Hematopoietic multipotent progenitor cell (in vitro differentiated cells): ENCODE results near the gene TRMT61A. TPM values are rescaled to one million over a fixed set of nuclear protein-coding genes. Genes with fewer than 3 reads are reported as not detected.
"Not testable (repeated sequence)": the region's sequence is repeated elsewhere in the genome, so short reads cannot be mapped to it uniquely, and the experiment has no call there.

Experiments used
- DNase-seq, 3 donors: peaks; one replicate each; pipeline ENCODE4 v3.0.0-alpha.2; 2011 to 2015; ENCODE audit warnings: low read depth in 2 of 3, low spot score in 2 of 3
- total RNA-seq: library from RNA; depleted of rRNA; stranded (reverse); fragments of >200 nt; gene quantifications from one replicate; pipeline ENCODE4 v1.2.3, GENCODE V29; 2012

TRMT61A gene
- total RNA-seq, 1 donor = 15.3 TPM

- peak in 1 of 3 donors; percentile 27 for DNase-seq
These were observed 6.9 kb upstream of the TRMT61A start for GRCh38 chr14:103521951-103522563.

DNA sequence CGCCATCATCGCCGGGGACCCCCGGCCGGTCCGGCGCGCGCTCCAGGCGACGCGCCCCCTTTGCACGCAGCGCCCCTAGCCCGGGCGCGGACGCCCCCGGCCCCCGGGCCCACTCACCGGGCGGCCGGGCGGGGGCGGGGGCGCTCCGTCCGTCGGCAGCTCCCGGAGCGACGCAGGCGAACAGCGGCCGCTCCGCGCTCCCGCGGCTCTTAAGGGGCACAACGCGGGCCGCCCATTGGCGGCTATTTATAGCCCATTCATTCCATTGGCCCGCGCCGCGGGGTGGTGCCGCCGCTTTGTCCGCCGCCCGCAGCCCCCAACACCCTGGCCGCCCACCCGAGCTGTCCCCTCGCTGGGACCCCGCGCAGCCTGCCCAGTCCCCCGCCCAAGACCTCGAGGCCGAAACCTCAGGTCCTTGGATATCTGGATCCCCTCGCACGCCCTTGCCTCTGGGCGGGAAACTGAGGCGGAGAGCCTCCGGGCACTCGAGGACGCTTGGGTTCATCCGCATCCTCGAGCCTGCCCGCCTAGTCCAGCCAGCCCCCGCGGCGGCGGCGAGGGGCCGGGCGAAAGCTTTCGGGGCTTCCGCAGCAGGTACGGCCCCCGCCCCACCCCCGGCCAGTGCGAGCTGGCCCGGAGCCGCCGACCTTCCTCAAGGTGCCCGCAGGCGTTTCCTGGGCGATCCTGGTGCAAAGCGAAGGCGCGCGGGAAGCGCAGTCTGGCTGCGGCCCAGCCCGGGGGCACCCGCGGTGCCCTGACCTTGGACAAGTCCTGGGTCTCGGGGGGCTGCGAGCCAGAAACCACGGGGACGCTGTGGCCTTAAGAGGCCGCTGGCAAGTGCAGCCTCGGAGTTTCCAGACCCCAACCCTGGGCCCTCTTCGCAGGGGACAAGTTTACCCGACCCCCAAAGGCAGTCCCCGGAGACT, 6.1 kb upstream of the TRMT61A start, which contains the start of gene CKB:
CKB (minus strand) TSS at position 182 of the 926 bp plus-strand sequence. CDS start 337 bp downstream, outside the sequence.
- peak in 2 of 3 donors; percentile 51 to 65 for DNase-seq

DNA sequence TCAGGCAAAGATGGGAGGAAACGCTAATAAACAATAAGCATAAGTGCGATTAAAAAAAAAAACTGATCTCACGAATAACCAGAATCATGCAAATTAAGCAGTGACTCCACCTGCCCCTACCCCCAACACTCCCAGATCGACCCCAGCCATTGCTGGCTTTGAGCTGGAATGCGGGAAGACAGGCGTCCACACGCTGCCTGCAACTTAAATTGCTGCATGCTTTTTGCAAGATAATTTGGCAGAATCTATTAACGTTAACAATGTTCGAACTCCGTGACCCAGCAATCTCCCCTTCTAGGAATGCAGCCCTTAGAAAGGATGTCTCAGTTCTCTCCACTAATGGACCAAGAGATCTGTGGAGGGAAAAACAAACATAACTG, 5.4 kb upstream of the TRMT61A start:
- DNase-seq = no peak

DNA sequence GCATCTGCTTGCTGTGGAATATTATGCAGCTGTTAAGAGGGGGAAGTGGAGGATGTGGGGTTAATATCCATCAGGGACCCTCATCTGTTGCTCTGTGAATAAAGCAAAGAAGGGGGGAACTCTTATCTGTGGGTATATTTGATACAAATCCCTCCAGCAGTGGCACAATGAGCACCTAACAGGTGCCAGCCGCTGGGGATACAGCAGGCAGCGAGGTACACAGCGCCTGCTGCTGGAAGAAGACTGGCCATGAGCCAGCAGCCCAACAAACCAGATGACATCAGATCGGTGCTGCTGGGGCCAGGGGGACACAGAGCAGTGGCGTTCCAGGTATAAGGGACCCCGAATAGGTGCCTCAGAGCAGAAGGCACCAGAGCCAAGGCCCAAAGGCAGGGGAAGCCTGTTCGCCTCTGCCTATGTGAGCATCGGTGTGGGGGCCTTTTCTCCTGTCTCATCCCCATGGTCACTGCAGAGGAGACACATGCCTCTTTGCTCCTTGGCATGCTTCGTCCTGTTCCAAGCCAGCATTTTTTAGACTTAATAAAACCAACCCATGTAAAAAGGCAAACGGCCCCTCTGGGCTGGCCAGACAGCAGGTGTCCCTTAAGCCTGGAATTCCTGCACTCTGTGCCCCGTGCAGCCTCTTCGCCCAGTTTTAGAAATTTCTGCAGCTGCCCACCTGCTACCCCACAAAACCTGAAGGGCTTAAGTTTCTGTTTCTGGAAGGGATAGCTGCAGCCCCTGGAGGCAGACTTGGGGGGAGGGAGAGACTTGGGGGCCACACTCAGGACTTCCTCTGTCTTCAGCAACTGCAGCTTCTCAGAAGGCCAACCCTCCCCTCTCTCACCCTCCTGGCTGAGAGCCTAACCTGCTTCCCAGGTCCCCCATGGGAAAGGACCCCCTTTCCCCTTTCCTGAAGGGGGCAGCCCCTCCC, 4.7 kb upstream of the TRMT61A start:
- DNase-seq = no peak

- not testable (repeated sequence) for DNase-seq
These were observed 3.4 kb upstream of the TRMT61A start for GRCh38 chr14:103525430-103526246.

DNA sequence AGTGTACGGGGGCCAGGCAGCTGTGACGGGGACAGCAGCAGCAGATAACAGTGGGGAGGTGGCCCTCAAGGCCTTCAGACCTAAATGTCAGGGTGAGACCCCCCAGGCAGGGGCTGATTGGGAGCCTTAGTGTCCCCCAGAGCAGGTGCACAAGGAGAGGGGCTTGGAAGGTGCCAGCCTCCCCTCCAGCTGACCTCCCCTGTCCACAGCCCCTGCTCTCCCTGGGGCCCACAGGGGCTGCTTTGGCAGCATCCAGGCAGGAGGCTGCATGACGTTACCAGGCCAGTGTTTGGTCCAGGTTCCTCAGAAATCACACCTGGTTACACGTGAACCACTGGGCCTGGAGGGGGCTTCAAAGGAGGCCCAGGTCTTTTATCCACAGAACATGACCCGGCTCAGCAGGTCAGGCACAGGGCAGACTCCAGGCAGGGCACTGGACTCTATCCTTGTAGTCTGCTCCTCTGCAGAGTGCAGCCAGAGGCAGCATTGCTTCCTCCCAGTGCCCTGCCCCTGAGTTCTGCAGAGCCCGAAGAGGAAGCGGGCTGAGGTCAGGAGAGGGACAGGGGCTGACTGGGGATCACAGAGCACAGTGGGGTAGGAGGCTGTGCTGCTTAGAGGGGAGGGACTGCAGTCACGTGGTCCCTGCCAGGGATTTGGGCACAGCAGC, 2.6 kb upstream of the TRMT61A start:
- no peak for DNase-seq

DNA sequence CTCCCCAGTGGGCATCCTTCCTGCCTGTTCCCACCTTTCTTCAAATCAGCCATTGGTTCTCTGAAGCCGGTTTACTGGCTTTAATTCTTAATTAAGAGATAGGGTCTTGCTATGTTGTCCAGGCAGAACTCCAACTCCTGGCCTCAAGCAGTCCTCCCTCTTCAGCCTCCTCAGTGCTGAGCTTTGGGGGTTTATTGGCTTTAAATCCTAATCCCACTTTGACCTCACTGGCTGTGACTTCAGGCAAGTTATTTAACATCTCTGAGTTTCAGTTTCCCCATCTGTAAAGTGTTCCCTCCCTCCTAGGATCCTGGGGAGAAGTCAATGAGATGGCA, 2.1 kb upstream of the TRMT61A start:
- DNase-seq = no peak

DNA sequence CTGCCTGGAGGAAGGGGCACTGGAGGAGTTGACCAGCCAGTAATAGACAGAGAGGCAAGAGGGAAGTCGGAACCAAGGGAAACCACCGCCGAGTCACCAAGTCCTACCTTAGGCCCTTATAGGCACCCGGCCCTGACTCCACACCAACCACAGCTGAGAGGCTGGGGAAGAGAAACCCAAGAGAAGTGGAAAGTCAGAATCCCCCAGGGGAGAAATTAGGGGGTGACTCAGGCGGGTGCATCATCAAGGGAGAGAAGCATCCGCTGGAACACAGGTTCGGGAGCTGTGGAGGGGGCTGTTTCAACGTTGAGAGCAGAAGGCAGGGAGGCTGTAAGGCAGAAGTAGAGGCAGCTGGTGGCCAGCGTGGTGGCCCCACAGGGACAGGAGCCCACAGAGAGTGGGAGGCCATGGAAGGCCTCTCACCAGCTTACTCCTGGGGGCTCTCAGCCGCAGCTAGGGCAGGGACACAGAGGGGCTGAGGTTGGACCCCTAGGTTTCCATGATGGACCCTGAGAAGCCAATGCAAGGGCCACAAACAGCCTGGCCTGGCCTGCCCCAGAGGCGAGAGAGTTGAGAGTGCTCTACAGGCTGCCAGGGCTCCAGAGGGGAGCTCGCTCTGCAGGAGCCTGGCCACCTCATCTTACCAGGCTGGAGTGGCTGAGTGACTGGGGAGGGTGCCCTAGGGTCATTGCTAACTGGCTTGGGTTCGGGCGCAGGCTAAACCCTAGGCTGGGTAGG, 1.4 kb upstream of the TRMT61A start:
- DNase-seq = peak in 1 of 3 donors; percentile 28

- DNase-seq = no peak
These were observed 830 bp upstream of the TRMT61A start for GRCh38 chr14:103528146-103528586.

DNA sequence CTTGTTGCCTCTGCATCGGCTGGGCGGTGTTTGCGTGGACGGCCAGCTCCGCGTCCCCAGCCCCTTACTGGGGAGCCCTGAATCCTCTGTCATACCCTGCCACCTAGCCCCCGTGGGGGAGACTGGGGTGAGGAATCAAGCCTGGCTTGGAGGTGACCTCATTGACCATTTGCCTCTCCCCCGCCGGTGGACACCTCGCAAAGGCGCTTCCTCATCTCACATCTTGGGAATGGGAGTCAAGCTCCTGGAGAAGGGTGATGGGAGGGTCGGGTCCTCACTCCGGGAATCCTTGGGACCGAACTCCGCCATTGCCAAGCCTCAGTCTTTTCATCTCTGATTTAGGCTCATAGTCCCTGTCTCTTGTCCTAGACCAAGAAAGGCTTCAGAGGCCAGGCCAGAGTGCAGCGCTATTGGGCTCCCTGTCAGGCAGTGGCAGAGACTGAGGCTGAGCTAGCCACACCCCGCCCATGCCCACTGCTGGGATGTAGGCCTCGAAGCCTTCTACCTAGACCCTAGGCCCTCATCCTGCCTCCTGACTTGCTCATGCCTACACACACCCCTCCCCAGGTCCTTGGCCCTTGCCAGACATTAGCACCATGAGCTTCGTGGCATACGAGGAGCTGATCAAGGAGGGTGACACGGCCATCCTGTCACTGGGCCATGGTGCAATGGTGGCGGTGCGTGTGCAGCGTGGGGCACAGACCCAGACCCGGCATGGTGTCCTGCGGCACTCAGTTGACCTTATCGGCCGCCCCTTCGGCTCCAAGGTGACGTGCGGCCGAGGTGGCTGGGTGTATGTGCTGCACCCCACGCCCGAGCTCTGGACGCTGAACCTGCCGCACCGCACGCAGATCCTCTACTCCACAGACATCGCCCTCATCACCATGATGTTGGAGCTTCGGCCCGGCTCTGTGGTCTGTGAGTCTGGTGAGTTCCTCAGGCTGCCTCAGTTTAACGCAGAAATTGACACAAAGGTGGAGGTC, 678 bp downstream of the TRMT61A start:
- no peak for DNase-seq

GRCh38 chr14:103530390-103530789, 1.4 kb downstream of the TRMT61A start:
- DNase-seq = peak in 1 of 3 donors; percentile 26

DNA sequence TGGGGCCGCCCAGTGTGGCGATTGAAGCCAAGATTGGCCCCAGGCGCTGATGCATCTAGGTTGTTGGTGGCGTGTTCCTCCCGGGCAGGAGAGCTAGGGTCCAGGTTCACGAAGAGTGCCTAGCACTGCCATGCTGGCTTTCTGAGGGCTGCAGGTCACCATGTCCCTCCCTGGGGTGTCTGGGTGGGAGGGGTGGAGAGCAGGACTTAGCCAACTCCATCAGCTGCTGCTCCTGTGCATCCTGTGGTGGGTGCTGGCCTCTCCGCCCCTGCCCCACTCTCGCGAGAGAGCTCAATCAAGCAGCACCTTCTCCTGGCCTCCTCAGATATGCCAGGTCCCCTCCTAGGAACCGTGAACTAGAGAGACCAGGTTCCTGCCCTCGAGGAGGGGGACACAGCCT, 1.8 kb downstream of the TRMT61A start:
- DNase-seq = no peak

- DNase-seq = no peak
These were observed 2.6 kb downstream of the TRMT61A start for GRCh38 chr14:103531421-103532215.

DNA sequence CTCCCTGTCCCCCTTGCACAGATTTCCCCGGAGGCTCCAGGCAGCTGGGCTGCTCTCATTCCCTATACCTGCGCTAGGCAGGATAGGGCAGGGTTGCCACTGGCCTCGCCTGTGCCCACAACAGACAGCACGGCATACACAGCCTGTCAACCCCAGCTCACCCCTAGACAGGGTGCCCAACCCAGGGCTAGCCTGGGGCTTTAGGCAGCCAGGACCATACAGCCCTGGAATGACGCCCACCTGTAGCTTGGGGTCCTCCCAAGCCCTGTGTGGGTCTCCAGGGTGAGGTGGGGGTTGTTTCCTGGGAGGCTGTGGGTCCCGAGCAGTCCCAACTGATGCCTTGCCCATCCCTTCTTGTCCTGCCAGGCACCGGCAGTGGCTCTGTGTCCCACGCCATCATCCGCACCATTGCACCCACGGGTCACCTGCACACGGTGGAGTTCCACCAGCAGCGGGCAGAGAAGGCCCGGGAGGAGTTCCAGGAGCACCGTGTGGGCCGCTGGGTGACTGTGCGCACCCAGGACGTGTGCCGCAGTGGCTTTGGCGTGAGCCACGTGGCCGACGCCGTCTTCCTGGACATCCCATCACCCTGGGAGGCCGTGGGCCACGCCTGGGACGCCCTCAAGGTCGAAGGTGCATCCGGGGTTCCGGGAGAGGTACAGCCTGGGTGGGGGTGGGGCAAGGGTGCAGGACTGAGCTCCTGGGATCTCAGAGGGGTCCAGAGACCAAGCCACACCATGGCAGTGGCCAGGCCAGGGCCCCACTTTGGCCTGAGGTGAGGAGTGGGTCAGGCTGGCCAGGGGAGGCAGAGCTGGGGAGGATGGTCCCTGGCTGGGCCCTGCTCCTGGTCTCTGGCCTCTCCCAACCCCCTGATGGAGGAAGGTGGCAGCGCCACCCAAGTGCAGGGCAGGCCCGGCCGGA, 3.5 kb downstream of the TRMT61A start:
- no peak for DNase-seq

DNA sequence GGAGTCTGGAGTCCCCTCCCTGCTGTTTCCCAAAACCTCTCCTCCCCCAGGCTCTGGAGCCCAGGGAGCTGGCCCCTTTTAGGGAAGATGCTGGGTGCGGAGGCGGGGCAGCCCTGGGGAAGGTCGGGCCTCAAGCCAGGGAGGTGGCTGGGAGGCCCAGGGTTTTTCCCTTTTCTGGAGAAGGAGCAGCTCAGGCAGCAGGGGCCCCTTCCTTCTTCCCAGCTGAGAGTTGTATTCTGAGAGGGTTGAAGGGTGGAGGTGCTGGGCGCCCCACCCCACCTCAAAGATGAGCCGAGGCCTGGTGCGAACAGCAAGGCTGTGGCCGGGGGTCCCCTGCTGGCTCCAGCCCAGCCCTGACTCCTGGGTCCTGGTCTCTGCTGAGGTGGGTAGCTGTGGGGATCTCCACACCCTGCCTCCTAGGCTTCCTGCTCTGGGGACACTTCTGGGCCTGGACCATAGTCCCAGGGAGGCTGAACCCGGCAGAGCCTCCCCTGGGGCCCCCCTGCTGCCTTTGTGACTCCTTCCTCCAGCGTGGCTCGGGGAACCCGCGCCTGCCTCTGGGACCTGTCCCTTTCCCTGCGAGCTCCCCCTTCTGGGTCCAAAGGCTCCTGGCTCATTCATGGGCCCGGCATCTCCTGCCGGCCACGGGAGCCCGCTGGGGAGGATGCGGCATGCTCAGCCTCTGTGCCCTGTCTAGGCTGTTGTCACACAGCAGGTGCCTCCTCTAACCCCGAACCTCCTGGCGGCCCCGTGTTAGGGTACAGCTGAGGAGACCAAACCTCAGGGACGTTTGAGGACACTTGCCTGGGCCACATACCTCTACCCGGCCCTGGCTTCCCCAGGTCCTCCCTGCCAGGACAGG, 4.4 kb downstream of the TRMT61A start:
- no peak for DNase-seq
